GM19043 (cell line): ENCODE results near the gene CCR7.
"Not testable (repeated sequence)": the region's sequence is repeated elsewhere in the genome, so short reads cannot be mapped to it uniquely, and the experiment has no call there.

Experiments
- ATAC-seq: cut with Tn5 transposase; IDR thresholded peaks from one replicate; pipeline ENCODE4 v1.9.1; 2021; ENCODE audit warnings: low read depth; ENCODE audit not compliant: unreplicated experiment

Gene CCR7

DNA sequence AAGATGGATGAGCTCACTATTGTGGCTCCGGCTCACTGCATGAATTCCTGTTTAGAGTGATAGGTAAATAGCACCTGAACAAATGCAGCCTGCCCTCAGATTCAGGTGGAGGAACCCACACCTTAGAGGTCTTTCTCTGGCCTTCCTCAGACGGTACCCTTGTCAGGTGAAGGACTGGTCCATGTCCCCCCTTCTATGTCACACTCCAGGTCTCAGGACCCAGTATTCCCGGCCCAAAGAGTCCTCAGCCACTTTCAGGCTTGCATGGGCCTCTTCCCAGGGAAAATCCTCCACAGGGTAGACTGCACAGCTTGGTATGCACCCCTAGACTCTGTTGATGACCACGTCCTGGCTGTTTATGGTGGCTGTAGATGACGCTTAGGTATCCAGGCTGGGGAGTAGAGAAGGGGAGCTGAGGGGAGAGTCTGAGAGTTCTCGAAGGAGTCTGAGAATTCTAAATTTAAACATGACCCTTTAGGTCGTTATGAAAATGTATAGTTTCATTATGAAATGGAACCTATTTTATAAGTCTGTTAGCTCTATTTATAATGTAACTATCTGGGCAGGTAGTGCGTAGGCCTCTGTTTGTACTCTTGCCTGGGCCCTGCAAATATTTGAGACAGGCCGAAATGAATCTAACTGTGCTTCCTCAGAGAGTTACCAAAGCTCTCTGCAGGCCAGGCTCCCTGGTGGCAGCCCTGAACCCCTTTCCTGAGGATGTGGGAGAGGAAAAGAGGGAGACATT is 32.5 kb upstream of the CCR7 start:
- no peak for ATAC-seq

DNA sequence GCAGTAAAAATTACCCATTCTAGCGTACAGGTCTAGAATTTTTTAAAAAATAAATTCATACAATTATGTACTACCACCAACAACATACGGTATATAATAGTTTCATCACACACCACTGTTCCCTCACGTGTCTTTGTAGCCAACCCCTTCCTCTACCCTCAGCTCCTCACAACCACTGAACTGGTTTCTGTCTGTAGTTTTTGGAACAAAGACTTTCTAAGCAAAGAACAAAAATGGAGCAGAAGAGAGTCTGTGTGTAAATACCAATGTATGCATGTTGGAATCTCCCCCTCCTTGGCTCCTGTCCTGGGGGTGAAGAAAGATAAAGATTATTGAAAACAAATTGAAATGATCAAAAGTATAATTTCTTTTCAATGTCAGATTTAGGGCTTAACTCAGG is 31.9 kb upstream of the CCR7 start:
- no peak for ATAC-seq

DNA sequence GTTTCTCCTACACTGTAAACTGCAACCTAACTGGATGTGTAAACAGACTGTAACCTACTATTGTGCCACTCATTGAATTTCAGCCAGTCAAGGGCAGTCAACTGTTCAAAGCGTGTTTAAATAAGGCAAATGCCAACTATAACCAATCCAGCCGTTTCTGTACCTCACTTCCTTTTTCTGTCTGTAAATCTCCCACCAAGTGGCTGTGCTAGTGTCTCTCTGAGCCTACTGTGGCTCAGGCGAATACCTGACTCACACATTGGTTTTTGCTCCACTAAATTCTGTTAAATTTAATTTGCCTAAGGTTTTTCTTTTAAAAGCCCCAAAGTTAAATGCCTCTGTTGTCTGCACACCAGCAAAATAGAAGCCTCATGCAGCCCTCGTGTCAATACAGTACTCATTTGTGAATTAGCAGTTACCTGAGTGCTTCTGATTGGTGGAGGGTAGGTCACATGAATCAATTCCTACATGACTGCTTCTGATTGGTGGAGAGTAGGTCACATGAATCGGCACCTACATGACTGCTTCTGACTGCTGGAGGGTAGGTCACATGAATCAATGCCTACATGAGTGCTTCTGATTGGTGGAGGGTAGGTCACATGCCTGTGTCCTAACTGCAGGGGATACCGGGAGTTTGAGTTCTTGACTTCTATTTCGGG is 31.1 kb upstream of the CCR7 start:
- ATAC-seq, result no peak

DNA sequence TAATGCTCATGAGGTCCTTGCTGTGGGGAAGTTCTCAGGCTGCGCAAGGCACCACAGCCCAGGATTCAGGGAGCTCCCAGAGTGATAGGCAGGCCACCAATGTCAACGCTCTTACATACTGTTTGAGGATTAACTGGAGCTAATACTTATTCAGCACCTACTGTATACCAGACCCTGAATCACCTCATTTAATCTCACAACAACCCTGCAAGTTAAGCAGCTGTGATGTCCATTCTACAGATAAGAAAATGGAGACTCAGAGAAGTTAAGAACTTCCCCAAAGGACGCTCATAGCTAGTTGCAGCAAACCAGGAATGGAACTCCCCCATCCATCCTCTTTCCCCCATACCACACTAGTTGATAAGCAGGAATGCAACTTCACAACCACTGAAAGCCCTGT is 25.5 kb upstream of the CCR7 start:
- no peak for ATAC-seq

DNA sequence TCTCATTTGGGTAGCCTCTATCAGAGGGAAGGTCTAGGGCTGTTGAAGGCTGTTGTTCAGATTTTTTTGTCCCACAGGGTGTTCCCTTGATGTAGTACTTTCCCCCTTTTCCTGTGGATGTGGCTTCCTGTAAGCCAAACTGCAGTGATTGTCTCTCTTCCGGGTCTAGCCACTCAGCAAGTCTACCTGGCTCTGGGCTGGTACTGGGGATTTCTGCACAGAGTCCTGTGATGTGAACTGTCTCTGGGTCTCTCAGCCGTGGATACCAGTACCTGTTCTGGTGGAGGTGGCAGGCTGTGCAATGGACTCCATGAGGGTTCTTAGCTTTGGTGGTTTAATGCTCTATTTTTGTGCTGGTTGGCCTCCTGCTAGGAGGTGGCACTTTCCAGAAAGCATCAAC is 23.3 kb upstream of the CCR7 start:
- no peak for ATAC-seq

DNA sequence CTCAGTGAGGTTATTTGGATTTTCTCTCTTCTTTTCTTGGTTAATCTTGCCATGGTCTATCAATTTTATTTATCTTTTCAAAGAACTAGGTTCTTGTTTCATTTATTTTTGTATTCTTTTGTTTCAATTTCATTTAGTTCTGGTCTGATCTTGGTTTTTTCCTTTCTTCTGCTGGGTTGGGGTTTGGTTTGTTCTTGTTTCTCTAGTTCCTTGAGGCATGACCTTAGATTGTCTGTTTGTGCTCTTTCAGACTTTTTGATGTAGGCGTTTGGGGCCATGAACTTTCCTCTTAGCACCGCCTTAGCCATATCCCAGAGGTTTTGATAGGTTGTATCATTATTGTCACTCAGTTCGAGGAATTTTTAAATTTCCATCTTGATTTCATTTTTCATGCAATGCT is 21.0 kb upstream of the CCR7 start:
- not testable (repeated sequence) for ATAC-seq

DNA sequence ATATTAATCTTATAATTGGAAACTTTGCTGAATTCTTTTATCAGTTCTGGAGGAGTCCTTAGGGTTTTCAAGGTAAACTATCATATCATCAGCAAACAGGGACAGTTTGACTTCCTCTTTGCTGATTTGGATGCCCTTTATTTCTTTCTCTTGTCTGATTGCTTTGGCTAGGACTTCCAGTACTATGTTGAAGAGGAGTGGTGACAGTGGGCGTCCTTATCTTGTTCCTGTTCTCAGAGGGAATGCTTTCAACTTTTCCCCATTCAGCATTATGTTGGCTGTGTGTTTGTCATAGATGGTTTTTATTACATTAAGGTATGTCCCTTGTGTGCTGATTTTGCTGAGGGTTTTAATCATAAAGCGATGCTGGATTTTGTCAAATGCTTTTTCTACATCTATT is 19.7 kb upstream of the CCR7 start:
- ATAC-seq, result not testable (repeated sequence)

DNA sequence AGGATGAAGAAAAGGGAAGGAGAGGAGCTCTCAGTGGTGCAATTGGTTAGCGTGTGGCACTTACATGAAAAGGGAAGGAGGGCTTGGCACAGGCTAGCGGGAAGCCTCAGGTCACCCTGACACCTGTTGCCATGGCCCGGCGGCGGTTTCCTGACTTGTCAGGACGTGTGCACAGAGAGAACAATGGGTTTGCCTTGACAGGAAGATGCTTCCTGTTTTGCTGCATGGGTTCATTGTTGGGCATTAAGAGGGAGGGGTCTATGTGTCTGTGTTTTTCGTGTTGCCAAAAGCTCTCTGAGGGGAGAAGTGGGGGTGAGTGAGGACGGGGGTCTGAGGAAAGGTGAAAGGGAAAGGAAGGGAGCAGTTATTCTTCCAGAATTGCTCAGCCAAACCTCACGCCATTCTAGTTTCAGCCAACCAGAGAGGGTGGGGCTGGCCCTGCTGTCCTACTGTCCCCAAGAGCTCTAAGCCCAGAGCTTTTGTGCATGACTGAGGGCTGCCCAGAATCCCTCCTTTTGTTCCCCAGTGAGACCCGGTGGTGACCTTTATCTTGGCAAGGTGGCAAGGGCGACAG is 17.1 kb upstream of the CCR7 start:
- peak; percentile 74 for ATAC-seq

DNA sequence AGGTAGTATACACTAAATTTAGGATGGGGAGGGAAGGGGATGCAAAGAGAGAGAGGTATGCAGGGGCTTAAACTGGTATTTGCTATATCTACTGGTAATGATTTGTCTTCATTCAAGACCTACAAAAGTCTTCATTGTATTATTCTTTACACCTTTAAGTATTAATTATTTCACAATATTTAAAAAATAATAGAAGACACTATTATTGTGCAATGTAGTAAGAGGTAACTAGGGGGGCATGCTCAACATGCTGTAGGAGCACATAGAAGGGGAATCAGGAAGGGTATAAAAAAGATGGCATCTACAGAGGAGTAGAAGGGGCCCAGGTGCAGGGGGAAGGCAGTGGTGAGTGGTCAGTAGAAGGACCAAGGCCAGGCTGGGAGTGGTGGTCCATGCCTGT is 14.9 kb upstream of the CCR7 start:
- ATAC-seq, result no peak

DNA sequence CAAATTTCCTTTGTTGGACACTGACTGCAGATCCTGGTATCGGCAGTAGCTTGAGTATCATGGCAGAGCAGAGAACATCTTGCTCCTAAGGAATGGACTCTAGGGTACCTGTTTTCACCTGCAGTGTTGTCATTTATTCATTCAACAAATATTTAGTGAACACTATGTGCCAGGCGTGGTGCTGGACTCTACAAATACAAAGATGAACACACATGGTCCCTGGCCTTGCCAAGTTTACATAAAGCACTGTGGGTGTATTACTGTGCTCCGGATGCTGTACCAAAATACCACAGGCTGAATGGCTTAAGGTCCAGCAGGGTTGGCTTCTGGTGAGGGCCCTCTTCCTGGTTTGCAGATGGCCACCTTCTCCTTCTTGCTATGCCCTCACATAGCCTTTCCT is 14.2 kb upstream of the CCR7 start:
- no peak for ATAC-seq

DNA sequence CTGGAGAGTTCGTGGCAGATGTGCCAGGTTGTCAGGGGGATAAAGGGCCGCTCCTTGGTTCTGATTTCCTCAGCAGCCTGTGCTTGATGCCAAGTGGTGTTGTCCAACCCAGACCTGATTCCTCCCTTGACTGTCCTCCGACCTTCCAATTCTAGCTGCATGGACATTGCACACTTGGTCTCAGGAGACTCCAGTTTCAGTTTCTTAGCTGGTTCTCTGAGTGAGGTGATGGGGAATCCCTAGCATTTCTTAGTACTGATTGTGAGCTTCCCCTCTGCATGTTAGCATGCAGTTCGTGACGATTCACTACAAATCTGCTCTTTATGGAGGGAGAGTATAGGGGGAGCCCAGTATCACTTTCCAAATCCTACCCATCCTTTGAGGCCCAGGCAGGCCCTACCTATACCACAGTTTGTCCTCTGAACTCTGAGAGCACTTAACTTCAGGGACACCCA is 12.4 kb upstream of the CCR7 start:
- peak; percentile 41 for ATAC-seq

DNA sequence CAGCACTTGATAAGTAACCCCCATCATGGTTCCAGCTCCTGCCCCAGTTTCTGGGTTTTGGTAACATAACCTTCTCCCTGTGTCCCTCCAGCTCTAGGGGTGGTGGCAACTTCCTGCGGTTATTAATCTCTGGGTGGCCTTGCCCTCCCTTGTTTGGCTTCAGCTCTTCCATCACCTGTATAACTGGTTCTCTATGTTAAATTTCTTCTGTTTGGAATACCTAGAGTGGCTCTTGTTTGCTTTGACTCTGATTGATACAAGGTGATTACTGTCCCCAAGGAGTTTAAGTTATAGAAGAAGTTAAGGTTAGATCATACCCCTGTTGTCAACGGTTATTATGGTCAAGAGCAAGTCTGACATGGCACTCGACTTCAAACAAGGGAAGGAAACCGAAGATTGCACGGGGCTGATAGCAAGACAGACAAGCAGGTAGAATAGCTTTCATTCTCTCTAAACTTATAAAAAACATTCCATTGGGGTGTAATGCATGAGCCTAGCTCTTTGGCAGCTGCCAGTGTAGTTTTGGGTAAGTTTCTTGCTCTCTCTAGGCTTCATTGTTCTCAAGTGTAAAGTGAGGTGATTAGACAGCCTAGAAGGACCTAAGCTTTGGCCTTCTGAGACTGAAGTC is 11.0 kb upstream of the CCR7 start:
- ATAC-seq, result no peak

DNA sequence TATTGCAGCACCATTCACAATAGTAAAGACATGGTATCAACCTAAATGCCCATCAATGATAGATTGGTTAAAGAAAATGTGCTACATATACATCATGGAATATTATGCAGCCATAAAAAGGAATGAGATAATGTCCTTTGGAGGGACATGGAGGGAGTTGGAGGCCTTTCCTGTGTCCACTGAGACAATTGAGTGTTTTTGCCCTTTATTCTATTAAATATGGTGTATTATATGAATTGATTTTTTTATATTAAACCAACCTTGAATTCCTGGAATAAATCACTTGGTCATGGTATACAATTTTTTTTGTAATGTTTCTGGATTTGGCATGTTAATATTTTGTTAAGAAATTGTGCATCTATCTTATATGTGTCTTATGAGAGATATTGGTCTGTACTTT is 9.0 kb upstream of the CCR7 start:
- ATAC-seq, result no peak

DNA sequence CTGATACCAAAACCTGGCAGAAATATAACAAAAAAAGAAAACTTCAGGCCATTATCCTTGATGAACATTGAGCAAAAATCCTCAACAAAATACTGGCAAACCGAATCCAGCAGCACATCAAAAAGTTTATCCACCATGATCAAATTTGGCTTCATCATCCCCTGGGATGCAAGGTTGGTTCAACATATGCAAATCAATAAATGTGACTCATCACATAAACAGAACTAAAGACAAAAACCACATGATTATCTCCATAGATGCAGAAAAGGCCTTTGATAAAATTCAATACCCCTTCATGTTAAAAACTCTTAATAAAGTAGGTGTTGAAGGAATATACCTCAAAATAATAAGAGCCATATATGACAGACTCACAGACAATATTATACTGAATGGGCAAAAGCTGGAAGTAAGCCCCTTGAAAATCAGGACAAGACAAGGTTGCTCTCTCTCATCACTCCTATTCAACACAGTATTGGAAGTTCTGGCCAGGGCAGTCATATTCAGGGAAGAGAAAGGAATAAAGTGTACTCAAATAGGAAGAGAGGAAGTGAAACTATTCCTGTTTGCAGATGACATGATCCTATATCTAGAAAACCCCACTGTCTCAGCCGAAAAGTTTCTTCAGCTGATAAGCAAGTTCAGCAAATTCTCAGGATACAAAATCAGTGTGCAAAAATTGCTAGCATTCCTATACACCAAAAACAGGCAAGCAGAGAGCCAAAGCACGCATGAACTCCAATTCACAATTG is 7.1 kb upstream of the CCR7 start:
- ATAC-seq, result not testable (repeated sequence)

DNA sequence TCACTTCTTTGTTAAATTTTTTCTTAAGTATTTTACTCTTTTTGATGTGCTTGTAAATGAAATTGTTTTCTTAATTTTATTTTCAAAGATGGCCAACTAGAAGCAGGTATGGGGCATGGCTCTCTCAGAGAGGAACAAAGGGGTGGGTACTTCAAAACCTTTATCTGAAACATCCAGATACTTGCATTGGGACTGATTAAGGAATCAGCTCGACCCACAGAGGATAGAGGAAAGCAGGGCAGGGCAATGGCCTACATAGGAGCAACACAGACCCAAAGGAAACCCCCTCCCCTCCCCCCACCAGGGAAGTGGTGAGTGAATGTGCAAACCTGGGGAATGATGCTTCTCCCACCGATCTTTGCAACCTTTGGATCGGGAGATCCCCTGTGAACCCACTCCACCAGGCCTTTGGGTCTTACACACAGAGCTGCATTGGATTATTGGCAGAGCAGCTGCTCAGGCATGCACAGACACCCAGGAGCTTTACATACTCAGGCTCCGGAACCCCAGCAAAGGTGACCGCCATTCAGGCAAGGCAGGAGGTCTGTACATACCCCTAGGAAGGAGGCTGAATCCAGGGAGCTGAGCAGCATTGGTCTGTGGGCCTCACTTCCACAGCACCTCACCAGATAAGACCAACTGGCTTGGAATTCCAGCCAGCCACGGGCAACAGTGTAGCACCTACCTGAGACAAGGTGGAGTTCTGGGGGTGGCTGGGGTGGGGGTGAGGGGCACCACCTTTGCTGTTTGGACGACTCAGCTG is 3.0 kb upstream of the CCR7 start:
- ATAC-seq, result no peak

DNA sequence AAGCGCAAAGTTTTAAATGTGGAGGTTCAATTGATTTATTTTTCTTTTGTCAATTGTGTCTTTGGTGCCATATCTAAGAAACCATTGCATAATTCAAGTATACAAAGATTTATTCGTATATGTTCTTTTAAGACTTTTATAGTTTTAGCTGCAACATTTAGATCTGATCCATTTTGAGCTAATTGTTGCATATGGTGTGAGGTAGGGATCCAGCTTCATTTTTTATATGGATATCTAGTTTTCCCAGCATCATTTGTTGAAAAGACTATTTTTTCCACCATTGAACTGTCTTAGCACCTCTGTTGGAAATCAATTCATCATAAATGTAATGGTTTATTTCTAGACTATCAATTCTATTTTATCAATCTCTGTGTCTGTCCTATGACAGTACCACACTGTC is 2.1 kb upstream of the CCR7 start:
- no peak for ATAC-seq

DNA sequence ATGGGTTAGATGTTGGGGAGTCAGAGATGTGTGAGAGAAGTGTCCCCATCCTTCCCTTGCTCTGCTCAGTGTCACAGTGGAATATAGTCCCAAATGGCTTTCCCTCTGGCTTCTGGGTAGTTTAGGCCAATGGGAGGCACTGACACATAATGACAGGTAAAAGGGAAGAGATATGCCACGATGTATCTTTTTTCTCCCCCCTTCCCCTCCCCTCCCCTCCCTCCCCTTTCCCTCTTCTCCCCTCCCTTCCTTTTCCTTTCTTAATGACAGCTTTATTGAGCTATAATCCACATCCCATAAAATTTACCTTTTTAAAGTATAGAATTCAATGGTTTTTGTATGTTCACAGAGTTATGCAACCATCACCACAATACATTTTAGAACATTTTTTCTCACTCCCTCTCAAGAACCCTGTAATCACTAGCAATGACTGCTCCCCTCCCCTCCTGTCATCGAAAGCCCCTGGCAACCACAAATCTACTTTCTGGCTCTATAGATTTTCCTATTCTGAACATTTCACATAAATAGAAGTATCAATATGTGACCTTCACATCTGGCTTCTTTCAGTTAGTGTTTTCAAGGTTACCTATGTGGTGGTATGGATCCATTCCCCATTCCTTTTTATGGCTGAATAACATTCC is 617 bp upstream of the CCR7 start:
- ATAC-seq, result no peak

DNA sequence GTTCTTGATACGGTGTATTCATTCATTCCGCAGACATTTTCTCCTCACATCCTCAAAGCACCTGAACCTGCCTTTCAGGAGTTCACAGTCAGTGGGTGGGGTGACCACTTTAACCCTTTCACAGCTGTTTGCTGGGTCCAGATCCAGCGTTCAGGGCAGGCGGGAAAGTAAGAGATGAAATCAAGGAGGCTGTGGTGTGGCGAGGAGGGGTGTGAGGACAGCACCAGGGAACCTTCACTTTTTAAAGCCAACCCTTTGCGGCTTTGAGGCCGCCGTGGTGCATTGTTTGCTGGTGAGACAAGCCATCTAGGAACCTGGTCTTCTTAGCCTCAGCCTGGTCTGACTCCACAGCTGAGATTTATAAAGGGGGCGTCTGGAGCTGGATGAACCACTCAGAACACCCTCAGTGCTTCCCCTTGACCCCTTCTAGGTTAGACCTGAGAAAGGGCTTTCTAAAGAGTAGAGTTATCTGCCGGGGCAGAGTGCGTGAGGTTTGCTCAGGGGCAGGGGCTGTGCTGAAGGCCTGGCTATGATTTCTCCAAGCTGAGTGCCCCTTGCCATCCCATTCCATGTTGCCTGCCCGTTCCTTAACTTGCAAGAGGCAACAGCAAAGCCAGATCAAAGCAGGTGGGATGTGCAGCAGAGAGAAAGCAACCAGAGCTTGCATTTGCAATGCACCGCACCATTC is 933 bp downstream of the CCR7 start:
- ATAC-seq, result no peak
